ENCODE measurements around the gene SF3B6.

- TF ChIP-seq CTCF (conservative IDR thresholded peaks at IDR 0.05) = no peak
- TF ChIP-seq EZH2 (IDR thresholded peaks at IDR 0.05; ENCODE audit: low read depth) = no peak
Measured at GRCh38 chr2:24040511-24040910, 35.6 kb downstream of the SF3B6 start.

All from PC-9 (cell line).